ENCODE results near the gene UXS1.

GRCh38 chr2:106085181-106085940 lies 108.7 kb downstream of the UXS1 start:
- peak; percentile 56 for TF ChIP-seq CTCF (conservative IDR thresholded peaks at IDR 0.05; ENCODE audit: low read length)
- TF ChIP-seq EZH2phosphoT487 (IDR thresholded peaks at IDR 0.05; ENCODE audit: borderline replicate concordance): no peak

Data from Loucy (cell line).